Common myeloid progenitor, CD34-positive (primary cell): ENCODE measurements around the gene NRF1.

Experiments
- CTCF ChIA-PET: fragments of 350-600 bp; sonication (Branson Sonifier 250); formaldehyde crosslinking; loops from one replicate; lab custom pipeline; 2021; ENCODE audit warnings: antibody characterized with exemption; lab: Charles Lee
- POLR2A ChIA-PET: fragments of 350-600 bp; sonication (Branson Sonifier 250); formaldehyde crosslinking; loops from one replicate; lab custom pipeline; 2021; ENCODE audit warnings: antibody characterized with exemption; lab: Charles Lee
- DNase-seq, 3 donors: peaks; one replicate each; pipeline versions ENCODE4 v3.0.0 to v3.0.0-alpha.2; 2013
- H3K27ac ChIP-seq, 2 experiments: 1 replicate in 1 of 2; 2 replicates in 1 of 2; pipeline ENCODE4 v1.7.0; 2013; ENCODE audit warnings: inconsistent platforms in 2 of 2, low read length in 2 of 2, mild to moderate bottlenecking in 2 of 2, low read depth in 1 of 2, moderate library complexity in 1 of 2; ENCODE audit not compliant: severe bottlenecking in 2 of 2, insufficient read depth in 1 of 2, poor library complexity in 1 of 2
- H3K27me3 ChIP-seq, 5 experiments: replicated peaks in 2 of 5; 1 replicate in 3 of 5; 2 replicates in 2 of 5; pipeline versions ENCODE4 v1.6.1 to v1.7.0; 2013; ENCODE audit warnings: low read length in 4 of 5, mild to moderate bottlenecking in 2 of 5, moderate library complexity in 2 of 5, inconsistent platforms in 1 of 5; ENCODE audit not compliant: insufficient read depth in 5 of 5, control insufficient read depth in 4 of 5
- H3K36me3 ChIP-seq, 4 experiments: 1 replicate in 2 of 4; 2 replicates in 2 of 4; pipeline versions ENCODE4 v1.6.1 to v1.7.0; 2013; ENCODE audit warnings: low read length in 3 of 4, control low read depth in 1 of 4, mild to moderate bottlenecking in 1 of 4; ENCODE audit not compliant: control insufficient read depth in 4 of 4, insufficient read depth in 4 of 4
- H3K4me1 ChIP-seq, 4 experiments: 1 replicate in 3 of 4; 2 replicates in 1 of 4; pipeline versions ENCODE4 v1.6.1 to v1.7.1; 2013; ENCODE audit warnings: low read length in 3 of 4, mild to moderate bottlenecking in 3 of 4, control low read depth in 1 of 4, inconsistent platforms in 1 of 4, moderate library complexity in 1 of 4; ENCODE audit not compliant: control insufficient read depth in 4 of 4, insufficient read depth in 4 of 4; ENCODE audit errors: control extremely low read depth in 1 of 4
- H3K4me3 ChIP-seq, 7 experiments: 1 replicate in 4 of 7; 2 replicates in 3 of 7; pipeline versions ENCODE4 v1.5.1 to v1.7.0; 2013; ENCODE audit warnings: mild to moderate bottlenecking in 7 of 7, low read length in 6 of 7, moderate library complexity in 6 of 7, inconsistent platforms in 2 of 7, low read depth in 2 of 7, control low read depth in 1 of 7; ENCODE audit not compliant: insufficient read depth in 4 of 7, control insufficient read depth in 1 of 7; ENCODE audit errors: extremely low read depth in 1 of 7
- H3K9me3 ChIP-seq, 5 experiments: 1 replicate in 4 of 5; 2 replicates in 1 of 5; pipeline versions ENCODE4 v1.6.1 to v1.7.1; 2013; ENCODE audit warnings: low read length in 4 of 5, mild to moderate bottlenecking in 2 of 5, inconsistent platforms in 1 of 5, low read depth in 1 of 5, moderate library complexity in 1 of 5; ENCODE audit not compliant: control insufficient read depth in 4 of 5, insufficient read depth in 2 of 5; ENCODE audit errors: control extremely low read depth in 1 of 5
- WGBS: methylation state at CpG from one replicate; pipeline ENCODE4 v1.1.5; 2013; ENCODE audit not compliant: insufficient coverage; 5-methylcytosine and 5-hydroxymethylcytosine counted together

NRF1 gene

GRCh38 chr7:129643550-129644170 lies 32.1 kb downstream of the NRF1 start:
- POLR2A ChIA-PET, result interaction anchor here (0.6 to 1.0 kb wide), 2 partner anchors 49 to 158 kb away, joined by 3 read pairs; no protein-coding TSS in a partner anchor

GRCh38 chr7:129644634-129645230 lies 33.2 kb downstream of the NRF1 start:
- WGBS, result no CpG with 5 or more reads among the region's 2 CpGs
- H3K36me3 ChIP-seq, result peaks cover 0 to 3% (median 0%) of the 10 kb centered on the region in 4 experiments
- POLR2A ChIA-PET, result interaction anchor here (1.0 kb wide), 1 partner anchor 50 kb away, joined by 3 read pairs; no protein-coding TSS in a partner anchor
- H3K4me1 ChIP-seq, result peaks cover 0 to 7% (median 0%) of the 10 kb centered on the region in 4 experiments
- no peak overlapping the region for H3K4me3 ChIP-seq
- H3K9me3 ChIP-seq, result no peaks in the 10 kb centered on the region
- no peak overlapping the region for H3K27ac ChIP-seq
- DNase-seq, result peak; percentile 52 to 71 (median 63)
- CTCF ChIA-PET, result interaction anchor here (0.7 to 5.9 kb wide), 20 partner anchors 9 to 426 kb away, joined by 3 to 40 read pairs (median 6); partner anchors contain the start of gene NRF1
- no peaks in the 10 kb centered on the region for H3K27me3 ChIP-seq

More at GRCh38 chr7:129643550-129644170, 32.1 kb downstream of the NRF1 start:
- H3K27ac ChIP-seq, result no peak overlapping the region
- CTCF ChIA-PET, result interaction anchor here (0.6 to 5.9 kb wide), 34 partner anchors 10 to 1070 kb away, joined by 3 to 40 read pairs (median 4); partner anchors contain the start of gene NRF1
- peaks cover 0 to 7% (median 0%) of the 10 kb centered on the region in 4 experiments for H3K4me1 ChIP-seq
- H3K9me3 ChIP-seq, result no peaks in the 10 kb centered on the region
- no peak for DNase-seq
- peaks cover 0 to 3% (median 0%) of the 10 kb centered on the region in 4 experiments for H3K36me3 ChIP-seq
- peak overlapping the region in 1 of 7 experiments; percentile 14 for H3K4me3 ChIP-seq
- no peaks in the 10 kb centered on the region for H3K27me3 ChIP-seq
- 72% methylated on average over 4 of the region's 6 CpGs for WGBS

- CTCF ChIA-PET, result interaction anchor here (0.9 to 3.7 kb wide), 7 partner anchors 8 to 428 kb away, joined by 3 to 23 read pairs (median 6); no protein-coding TSS in a partner anchor
- Histone ChIP-seq H3K27ac (no peak overlapping the region), H3K4me1 (peaks cover 0 to 7% (median 0%) of the 10 kb centered on the region in 4 experiments), H3K9me3 (no peaks in the 10 kb centered on the region), H3K4me3 (no peak overlapping the region), H3K36me3 (peaks cover 0 to 3% (median 0%) of the 10 kb centered on the region in 4 experiments), H3K27me3 (no peaks in the 10 kb centered on the region)
- DNase-seq, result no peak
- 93% methylated on average over 2 of the region's 4 CpGs for whole genome bisulfite sequencing
- POLR2A ChIA-PET, result interaction anchor here (0.7 kb wide), 1 partner anchor 51 kb away, joined by 3 read pairs; no protein-coding TSS in a partner anchor
Observed at GRCh38 chr7:129646369-129647021, 35.0 kb downstream of the NRF1 start.

- Histone ChIP-seq H3K4me3 (no peak overlapping the region), H3K27ac (no peak overlapping the region), H3K27me3 (no peaks in the 10 kb centered on the region), H3K36me3 (peaks cover 0 to 3% (median 2%) of the 10 kb centered on the region in 4 experiments), H3K4me1 (no peaks in the 10 kb centered on the region), H3K9me3 (no peaks in the 10 kb centered on the region)
- CTCF ChIA-PET, result interaction anchor here (0.6 to 3.7 kb wide), 5 partner anchors 11 to 281 kb away, joined by 3 to 23 read pairs (median 6); no protein-coding TSS in a partner anchor
- no peak for DNase-seq
- WGBS, result no CpG with 5 or more reads among the region's 1 CpG
- POLR2A ChIA-PET, result no interaction called here
Observed at GRCh38 chr7:129649128-129649690, 37.7 kb downstream of the NRF1 start.

GRCh38 chr7:129650056-129650758 lies 38.7 kb downstream of the NRF1 start:
- ChIA-PET CTCF (interaction anchor here (2.8 to 3.7 kb wide), 2 partner anchors 12 to 38 kb away, joined by 8 to 23 read pairs; no protein-coding TSS in a partner anchor), POLR2A (no interaction called here)
- no peak for DNase-seq
- H3K9me3 ChIP-seq, result no peaks in the 10 kb centered on the region
- no peaks in the 10 kb centered on the region for H3K27me3 ChIP-seq
- H3K4me1 ChIP-seq, result no peaks in the 10 kb centered on the region
- no peak overlapping the region for H3K27ac ChIP-seq
- peaks cover 0 to 3% (median 2%) of the 10 kb centered on the region in 4 experiments for H3K36me3 ChIP-seq
- no CpG with 5 or more reads among the region's 5 CpGs for WGBS
- H3K4me3 ChIP-seq, result no peak overlapping the region

- Histone ChIP-seq H3K9me3 (no peaks in the 10 kb centered on the region), H3K36me3 (peaks cover 0 to 12% (median 10%) of the 10 kb centered on the region in 4 experiments), H3K27me3 (no peaks in the 10 kb centered on the region), H3K27ac (no peak overlapping the region), H3K4me1 (peaks cover 0 to 5% (median 0%) of the 10 kb centered on the region in 4 experiments), H3K4me3 (no peak overlapping the region)
- no CpG with 5 or more reads among the region's 1 CpG for WGBS
- POLR2A ChIA-PET, result no interaction called here
- CTCF ChIA-PET, result no interaction called here
- DNase-seq, result no peak
Observed at GRCh38 chr7:129652914-129653313, 41.4 kb downstream of the NRF1 start.
